KMS-11 (cell line): ENCODE data around the gene STX18.
"Not testable (repeated sequence)": the region's sequence is repeated elsewhere in the genome, so short reads cannot be mapped to it uniquely, and the experiment has no call there.

Experiments
- H2AFZ ChIP-seq: fragments of 200-600 bp; sonication (generic); 2 replicates; pipeline ENCODE4 v1.6.1; 2016; ENCODE audit warnings: antibody characterized with exemption, mixed run types, low read depth
- H3K27ac ChIP-seq: fragments of 200-600 bp; sonication (generic); 2 replicates; pipeline ENCODE4 v1.6.1; 2016; ENCODE audit warnings: mild to moderate bottlenecking, mixed run types
- H3K27me3 ChIP-seq: fragments of 200-600 bp; sonication (generic); 2 replicates; pipeline ENCODE4 v1.6.1; 2017; ENCODE audit warnings: mild to moderate bottlenecking, low read depth, mixed run types, moderate library complexity; ENCODE audit not compliant: insufficient read depth
- H3K36me3 ChIP-seq: fragments of 200-600 bp; sonication (generic); 2 replicates; pipeline ENCODE4 v1.6.1; 2017; ENCODE audit warnings: mild to moderate bottlenecking, mixed run types; ENCODE audit not compliant: insufficient read depth
- H3K4me1 ChIP-seq: fragments of 200-600 bp; sonication (generic); 2 replicates; pipeline ENCODE4 v1.6.1; 2016; ENCODE audit warnings: mild to moderate bottlenecking, low read depth, mixed run types; ENCODE audit not compliant: poor library complexity, severe bottlenecking
- H3K4me2 ChIP-seq: fragments of 200-600 bp; sonication (generic); 2 replicates; pipeline ENCODE4 v1.7.0; 2016; ENCODE audit warnings: mild to moderate bottlenecking, mixed run types
- H3K4me3 ChIP-seq: fragments of 200-600 bp; sonication (generic); IDR thresholded peaks from 2 replicates; pipeline ENCODE4 v1.6.1; 2017; ENCODE audit warnings: low read depth, low read length, mixed read lengths; ENCODE audit not compliant: insufficient read depth
- H3K79me2 ChIP-seq: fragments of 200-600 bp; sonication (generic); 2 replicates; pipeline ENCODE4 v1.6.1; 2016; ENCODE audit warnings: low read depth, mixed run types; ENCODE audit not compliant: insufficient read depth
- H3K9ac ChIP-seq: fragments of 200-600 bp; sonication (generic); 2 replicates; pipeline ENCODE4 v1.6.1; 2016; ENCODE audit warnings: mild to moderate bottlenecking, mixed run types
- H4K20me1 ChIP-seq: fragments of 200-600 bp; sonication (generic); 2 replicates; pipeline ENCODE4 v1.6.1; 2016; ENCODE audit warnings: mild to moderate bottlenecking, mixed run types; ENCODE audit not compliant: insufficient read depth
- TF ChIP-seq, protein P1 (sequence below): fragments of 200-600 bp; sonication (generic); conservative IDR thresholded peaks from 2 replicates; pipeline ENCODE4 v1.6.1; 2017; ENCODE audit warnings: low read depth, mild to moderate bottlenecking, antibody characterized with exemption, low read length, moderate library complexity, mixed read lengths

Gene STX18

DNA sequence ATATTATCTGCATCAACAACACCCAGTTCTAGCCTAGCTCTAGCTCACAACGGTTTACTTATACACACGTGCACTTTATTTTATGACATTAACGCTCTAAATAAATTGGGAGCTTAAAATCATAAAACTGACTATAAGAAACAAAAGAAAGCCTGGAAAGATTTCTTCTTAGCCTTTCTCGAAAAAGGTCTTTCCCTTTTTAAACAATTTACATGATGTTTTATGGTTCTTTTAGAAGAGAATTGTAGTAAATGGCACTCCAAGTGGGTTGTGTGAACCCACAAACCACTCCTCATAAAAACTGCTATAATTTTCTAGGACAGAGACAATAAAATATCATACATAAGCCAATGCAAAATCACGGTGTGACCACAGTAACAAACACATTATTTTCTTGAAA, 23.1 kb downstream of the STX18 start:
- Histone ChIP-seq H4K20me1 (no peaks in the 10 kb centered on the region), H3K4me1 (no peaks in the 10 kb centered on the region)

DNA sequence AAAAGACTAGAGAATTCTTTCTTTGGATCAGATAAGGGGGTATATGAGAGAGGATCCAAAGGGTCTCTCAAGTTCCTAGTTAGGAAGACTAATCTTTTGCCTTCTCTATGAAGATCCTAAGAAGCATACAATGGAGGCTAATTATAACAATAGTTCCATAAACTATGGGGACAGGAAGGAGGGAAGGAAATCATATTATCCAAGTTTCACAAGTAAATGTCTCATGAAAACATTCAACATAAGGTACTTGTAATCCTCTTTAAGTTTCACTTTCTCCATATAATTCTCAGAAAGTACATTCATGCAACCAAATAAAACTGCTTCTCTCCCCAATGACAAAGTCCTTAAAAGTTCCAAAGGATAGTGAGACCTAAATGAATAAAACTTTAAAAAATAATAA, 27.1 kb downstream of the STX18 start:
- H3K27me3 ChIP-seq = no peaks in the 10 kb centered on the region
- TF ChIP-seq, protein P1, sequence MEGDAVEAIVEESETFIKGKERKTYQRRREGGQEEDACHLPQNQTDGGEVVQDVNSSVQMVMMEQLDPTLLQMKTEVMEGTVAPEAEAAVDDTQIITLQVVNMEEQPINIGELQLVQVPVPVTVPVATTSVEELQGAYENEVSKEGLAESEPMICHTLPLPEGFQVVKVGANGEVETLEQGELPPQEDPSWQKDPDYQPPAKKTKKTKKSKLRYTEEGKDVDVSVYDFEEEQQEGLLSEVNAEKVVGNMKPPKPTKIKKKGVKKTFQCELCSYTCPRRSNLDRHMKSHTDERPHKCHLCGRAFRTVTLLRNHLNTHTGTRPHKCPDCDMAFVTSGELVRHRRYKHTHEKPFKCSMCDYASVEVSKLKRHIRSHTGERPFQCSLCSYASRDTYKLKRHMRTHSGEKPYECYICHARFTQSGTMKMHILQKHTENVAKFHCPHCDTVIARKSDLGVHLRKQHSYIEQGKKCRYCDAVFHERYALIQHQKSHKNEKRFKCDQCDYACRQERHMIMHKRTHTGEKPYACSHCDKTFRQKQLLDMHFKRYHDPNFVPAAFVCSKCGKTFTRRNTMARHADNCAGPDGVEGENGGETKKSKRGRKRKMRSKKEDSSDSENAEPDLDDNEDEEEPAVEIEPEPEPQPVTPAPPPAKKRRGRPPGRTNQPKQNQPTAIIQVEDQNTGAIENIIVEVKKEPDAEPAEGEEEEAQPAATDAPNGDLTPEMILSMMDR = no peak
- H4K20me1 ChIP-seq = no peaks in the 10 kb centered on the region
- H3K4me1 ChIP-seq = no peaks in the 10 kb centered on the region
- no peak overlapping the region for H2AFZ ChIP-seq
- H3K4me2 ChIP-seq = no peak overlapping the region
- no peaks in the 10 kb centered on the region for H3K79me2 ChIP-seq
- no peaks in the 10 kb centered on the region for H3K36me3 ChIP-seq
- H3K27ac ChIP-seq = no peak overlapping the region
- H3K4me3 ChIP-seq = no peak overlapping the region
- H3K9ac ChIP-seq = no peak overlapping the region

More for the DNA sequence above, 23.1 kb downstream of the STX18 start:
- no peak overlapping the region for H3K4me2 ChIP-seq
- H3K36me3 ChIP-seq = no peaks in the 10 kb centered on the region
- TF ChIP-seq, protein P1 = no peak
- H3K4me3 ChIP-seq = no peak overlapping the region
- no peak overlapping the region for H3K9ac ChIP-seq
- H3K27me3 ChIP-seq = no peaks in the 10 kb centered on the region
- H3K79me2 ChIP-seq = no peaks in the 10 kb centered on the region
- H3K27ac ChIP-seq = no peak overlapping the region
- no peak overlapping the region for H2AFZ ChIP-seq

DNA sequence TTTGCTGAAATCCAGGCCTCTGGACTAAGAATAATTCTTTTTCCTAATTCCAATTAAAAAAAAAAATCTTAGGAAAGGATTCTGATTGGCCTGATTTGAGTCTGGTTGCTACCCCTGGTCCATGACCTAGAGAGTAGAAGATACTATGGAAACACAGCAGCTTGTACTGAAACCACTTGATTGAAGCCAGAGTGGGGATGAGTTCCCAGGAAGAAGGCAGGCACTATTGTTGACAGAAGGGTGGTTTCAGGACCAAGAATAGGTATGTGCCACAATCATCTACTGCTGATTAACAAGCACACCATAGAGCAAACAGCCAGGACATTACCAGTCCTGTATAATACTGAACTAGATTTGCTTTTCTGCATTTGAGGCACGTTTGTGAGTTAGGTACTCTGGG, 29.6 kb downstream of the STX18 start:
- Histone ChIP-seq H3K4me3 (no peak overlapping the region), H3K36me3 (no peaks in the 10 kb centered on the region), H3K79me2 (no peaks in the 10 kb centered on the region), H3K27ac (no peak overlapping the region), H4K20me1 (no peaks in the 10 kb centered on the region), H3K9ac (no peak overlapping the region), H2AFZ (no peak overlapping the region), H3K4me2 (no peak overlapping the region), H3K4me1 (no peaks in the 10 kb centered on the region), H3K27me3 (no peaks in the 10 kb centered on the region)
- TF ChIP-seq, protein P1 = no peak

DNA sequence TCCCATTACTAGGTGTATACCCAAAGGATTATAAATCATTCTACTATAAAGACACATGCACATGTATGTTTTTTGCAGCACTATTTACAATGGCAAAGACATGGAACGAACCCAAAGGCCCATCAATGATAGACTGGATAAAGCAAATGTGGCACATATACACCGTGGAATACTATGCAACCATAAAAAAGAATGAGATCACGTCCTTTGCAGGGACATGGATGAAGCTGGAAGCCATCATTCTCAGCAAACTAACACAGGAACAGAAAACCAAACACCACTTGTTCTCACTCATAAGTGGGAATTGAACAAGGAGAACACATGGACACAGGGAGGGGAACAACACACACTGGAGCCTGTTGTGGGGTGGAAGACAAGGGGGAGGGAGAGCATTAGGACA, 31.2 kb downstream of the STX18 start:
- not testable (repeated sequence) for H3K27me3 ChIP-seq, H3K36me3 ChIP-seq, H4K20me1 ChIP-seq, H3K4me2 ChIP-seq, H3K27ac ChIP-seq, H3K79me2 ChIP-seq, H3K9ac ChIP-seq, H2AFZ ChIP-seq, H3K4me1 ChIP-seq, H3K4me3 ChIP-seq

DNA sequence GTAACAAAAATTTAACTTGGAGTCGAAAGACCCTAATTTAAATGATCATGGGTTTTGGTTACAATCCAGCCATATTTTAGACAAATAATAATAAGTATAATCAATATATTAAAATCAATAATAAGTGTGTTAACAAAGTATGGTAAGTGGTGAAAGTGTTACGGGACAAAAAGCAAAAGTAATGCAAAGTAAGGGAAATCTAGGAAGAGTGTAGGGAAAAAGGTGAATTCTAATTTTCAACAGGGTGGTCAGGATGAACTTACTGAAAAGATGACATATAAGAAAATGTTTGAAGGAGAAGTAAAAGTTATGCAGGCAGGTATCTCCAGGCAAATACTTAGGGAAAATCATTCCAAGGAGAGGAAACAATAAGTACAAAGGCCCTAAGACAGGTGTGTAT, 32.3 kb downstream of the STX18 start:
- no peak overlapping the region for H3K9ac ChIP-seq
- no peak overlapping the region for H3K4me2 ChIP-seq
- no peaks in the 10 kb centered on the region for H3K27me3 ChIP-seq
- no peak overlapping the region for H2AFZ ChIP-seq
- H3K36me3 ChIP-seq = no peaks in the 10 kb centered on the region
- H3K4me3 ChIP-seq = no peak overlapping the region
- TF ChIP-seq, protein P1 = no peak
- no peaks in the 10 kb centered on the region for H4K20me1 ChIP-seq
- no peak overlapping the region for H3K27ac ChIP-seq
- no peaks in the 10 kb centered on the region for H3K4me1 ChIP-seq
- no peaks in the 10 kb centered on the region for H3K79me2 ChIP-seq
